Activated CD4-positive, CD25-positive, alpha-beta regulatory T cell treated with anti-CD3 and anti-CD28 coated beads, Interleukin-2, amount 50 U/mL, for 16 hours (primary cell): ENCODE results near the gene KLK2.

Source experiments
- DNase-seq: peaks from one replicate; pipeline ENCODE4 v3.0.0-alpha.2; 2020; ENCODE audit warnings: low read depth, low spot score

The KLK2 gene

DNA sequence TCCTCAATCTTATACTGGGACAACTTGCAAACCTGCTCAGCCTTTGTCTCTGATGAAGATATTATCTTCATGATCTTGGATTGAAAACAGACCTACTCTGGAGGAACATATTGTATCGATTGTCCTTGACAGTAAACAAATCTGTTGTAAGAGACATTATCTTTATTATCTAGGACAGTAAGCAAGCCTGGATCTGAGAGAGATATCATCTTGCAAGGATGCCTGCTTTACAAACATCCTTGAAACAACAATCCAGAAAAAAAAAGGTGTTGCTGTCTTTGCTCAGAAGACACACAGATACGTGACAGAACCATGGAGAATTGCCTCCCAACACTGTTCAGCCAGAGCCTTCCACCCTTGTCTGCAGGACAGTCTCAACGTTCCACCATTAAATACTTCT is 22.5 kb upstream of the KLK2 start:
- no peak for DNase-seq

DNA sequence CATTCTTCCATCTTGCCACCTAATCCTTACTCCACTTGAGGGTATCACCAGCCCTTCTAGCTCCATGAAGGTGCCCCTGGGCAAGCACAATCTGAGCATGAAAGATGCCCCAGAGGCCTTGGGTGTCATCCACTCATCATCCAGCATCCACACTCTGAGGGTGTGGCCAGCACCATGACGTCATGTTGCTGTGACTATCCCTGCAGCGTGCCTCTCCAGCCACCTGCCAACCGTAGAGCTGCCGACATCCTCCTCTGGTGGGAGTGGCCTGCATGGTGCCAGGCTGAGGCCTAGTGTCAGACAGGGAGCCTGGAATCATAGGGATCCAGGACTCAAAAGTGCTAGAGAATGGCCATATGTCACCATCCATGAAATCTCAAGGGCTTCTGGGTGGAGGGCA is 21.6 kb upstream of the KLK2 start:
- DNase-seq = no peak

DNA sequence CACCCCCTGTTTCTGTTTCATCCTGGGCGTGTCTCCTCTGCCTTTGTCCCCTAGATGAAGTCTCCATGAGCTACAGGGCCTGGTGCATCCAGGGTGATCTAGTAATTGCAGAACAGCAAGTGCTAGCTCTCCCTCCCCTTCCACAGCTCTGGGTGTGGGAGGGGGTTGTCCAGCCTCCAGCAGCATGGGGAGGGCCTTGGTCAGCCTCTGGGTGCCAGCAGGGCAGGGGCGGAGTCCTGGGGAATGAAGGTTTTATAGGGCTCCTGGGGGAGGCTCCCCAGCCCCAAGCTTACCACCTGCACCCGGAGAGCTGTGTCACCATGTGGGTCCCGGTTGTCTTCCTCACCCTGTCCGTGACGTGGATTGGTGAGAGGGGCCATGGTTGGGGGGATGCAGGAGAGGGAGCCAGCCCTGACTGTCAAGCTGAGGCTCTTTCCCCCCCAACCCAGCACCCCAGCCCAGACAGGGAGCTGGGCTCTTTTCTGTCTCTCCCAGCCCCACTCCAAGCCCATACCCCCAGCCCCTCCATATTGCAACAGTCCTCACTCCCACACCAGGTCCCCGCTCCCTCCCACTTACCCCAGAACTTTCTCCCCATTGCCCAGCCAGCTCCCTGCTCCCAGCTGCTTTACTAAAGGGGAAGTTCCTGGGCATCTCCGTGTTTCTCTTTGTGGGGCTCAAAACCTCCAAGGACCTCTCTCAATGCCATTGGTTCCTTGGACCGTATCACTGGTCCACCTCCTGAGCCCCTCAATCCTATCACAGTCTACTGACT is 18.4 kb upstream of the KLK2 start, which contains the start of gene KLK3:
Gene KLK3, plus strand, starts transcription at position 280 of the 775 bp plus-strand sequence. Its CDS starts 41 bp downstream, at position 321.
- no peak for DNase-seq

DNA sequence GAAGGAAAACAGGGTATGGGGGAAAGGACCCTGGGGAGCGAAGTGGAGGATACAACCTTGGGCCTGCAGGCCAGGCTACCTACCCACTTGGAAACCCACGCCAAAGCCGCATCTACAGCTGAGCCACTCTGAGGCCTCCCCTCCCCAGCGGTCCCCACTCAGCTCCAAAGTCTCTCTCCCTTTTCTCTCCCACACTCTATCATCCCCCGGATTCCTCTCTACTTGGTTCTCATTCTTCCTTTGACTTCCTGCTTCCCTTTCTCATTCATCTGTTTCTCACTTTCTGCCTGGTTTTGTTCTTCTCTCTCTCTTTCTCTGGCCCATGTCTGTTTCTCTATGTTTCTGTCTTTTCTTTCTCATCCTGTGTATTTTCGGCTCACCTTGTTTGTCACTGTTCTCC is 15.9 kb upstream of the KLK2 start:
- no peak for DNase-seq

DNA sequence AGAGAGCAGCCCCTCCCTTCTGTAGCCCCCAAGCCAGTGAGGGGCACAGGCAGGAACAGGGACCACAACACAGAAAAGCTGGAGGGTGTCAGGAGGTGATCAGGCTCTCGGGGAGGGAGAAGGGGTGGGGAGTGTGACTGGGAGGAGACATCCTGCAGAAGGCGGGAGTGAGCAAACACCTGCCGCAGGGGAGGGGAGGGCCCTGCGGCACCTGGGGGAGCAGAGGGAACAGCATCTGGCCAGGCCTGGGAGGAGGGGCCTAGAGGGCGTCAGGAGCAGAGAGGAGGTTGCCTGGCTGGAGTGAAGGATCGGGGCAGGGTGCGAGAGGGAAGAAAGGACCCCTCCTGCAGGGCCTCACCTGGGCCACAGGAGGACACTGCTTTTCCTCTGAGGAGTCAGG is 14.4 kb upstream of the KLK2 start:
- DNase-seq = no peak

DNA sequence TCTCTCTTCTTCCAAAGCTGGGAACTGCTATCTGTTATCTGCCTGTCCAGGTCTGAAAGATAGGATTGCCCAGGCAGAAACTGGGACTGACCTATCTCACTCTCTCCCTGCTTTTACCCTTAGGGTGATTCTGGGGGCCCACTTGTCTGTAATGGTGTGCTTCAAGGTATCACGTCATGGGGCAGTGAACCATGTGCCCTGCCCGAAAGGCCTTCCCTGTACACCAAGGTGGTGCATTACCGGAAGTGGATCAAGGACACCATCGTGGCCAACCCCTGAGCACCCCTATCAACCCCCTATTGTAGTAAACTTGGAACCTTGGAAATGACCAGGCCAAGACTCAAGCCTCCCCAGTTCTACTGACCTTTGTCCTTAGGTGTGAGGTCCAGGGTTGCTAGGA is 13.4 kb upstream of the KLK2 start:
- DNase-seq = no peak

DNA sequence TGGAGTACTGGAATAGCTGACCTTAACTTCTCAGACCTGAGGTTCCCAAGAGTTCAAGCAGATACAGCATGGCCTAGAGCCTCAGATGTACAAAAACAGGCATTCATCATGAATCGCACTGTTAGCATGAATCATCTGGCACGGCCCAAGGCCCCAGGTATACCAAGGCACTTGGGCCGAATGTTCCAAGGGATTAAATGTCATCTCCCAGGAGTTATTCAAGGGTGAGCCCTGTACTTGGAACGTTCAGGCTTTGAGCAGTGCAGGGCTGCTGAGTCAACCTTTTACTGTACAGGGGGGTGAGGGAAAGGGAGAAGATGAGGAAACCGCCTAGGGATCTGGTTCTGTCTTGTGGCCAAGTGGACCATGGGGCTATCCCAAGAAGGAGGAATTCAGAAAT is 12.2 kb upstream of the KLK2 start:
- no peak for DNase-seq

DNA sequence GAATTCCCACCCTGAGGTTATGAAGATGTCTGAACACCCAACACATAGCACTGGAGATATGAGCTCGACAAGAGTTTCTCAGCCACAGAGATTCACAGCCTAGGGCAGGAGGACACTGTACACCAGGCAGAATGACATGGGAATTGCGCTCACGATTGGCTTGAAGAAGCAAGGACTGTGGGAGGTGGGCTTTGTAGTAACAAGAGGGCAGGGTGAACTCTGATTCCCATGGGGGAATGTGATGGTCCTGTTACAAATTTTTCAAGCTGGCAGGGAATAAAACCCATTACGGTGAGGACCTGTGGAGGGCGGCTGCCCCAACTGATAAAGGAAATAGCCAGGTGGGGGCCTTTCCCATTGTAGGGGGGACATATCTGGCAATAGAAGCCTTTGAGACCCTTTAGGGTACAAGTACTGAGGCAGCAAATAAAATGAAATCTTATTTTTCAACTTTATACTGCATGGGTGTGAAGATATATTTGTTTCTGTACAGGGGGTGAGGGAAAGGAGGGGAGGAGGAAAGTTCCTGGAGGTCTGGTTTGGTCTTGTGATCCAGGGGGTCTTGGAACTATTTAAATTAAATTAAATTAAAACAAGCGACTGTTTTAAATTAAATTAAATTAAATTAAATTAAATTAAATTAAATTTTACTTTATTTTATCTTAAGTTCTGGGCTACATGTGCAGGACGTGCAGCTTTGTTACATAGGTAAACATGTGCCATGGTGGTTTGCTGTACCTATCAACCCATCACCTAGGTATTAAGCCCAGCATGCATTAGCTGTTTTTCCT is 11.5 kb upstream of the KLK2 start:
- no peak for DNase-seq

DNA sequence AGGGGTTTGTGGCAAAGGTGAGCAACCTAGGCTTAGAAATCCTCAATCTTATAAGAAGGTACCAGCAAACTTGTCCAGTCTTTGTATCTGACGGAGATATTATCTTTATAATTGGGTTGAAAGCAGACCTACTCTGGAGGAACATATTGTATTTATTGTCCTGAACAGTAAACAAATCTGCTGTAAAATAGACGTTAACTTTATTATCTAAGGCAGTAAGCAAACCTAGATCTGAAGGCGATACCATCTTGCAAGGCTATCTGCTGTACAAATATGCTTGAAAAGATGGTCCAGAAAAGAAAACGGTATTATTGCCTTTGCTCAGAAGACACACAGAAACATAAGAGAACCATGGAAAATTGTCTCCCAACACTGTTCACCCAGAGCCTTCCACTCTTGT is 3.8 kb upstream of the KLK2 start:
- no peak for DNase-seq

DNA sequence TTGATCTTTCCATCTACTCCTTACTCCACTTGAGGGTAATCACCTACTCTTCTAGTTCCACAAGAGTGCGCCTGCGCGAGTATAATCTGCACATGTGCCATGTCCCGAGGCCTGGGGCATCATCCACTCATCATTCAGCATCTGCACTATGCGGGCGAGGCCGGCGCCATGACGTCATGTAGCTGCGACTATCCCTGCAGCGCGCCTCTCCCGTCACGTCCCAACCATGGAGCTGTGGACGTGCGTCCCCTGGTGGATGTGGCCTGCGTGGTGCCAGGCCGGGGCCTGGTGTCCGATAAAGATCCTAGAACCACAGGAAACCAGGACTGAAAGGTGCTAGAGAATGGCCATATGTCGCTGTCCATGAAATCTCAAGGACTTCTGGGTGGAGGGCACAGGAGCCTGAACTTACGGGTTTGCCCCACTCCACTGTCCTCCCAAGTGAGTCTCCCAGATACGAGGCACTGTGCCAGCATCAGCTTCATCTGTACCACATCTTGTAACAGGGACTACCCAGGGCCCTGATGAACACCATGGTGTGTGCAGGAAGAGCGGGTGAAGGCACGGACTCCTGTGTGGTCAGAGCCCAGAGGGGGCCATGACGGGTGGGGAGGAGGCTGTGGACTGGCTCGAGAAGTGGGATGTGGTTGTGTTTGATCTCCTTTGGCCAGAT is 2.7 kb upstream of the KLK2 start:
- no peak for DNase-seq

DNA sequence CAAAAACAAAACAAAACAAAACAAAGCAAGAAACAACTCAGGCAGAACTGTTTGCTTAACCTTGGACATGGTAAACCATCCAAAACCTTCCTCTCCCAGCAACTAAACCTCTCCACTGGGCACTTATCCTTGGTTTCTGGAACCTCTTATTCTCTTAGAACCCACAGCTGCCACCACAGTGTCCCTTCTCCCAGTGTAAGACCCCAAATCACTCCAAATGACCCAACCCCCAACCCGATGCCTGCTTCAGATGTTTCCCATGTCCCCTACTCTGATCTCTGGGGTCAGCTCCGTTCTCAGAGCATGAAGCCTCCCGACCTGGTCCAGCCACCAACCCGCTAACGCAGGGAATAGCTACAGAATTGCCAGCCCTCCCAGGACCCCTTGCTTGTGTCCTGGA is 972 bp downstream of the KLK2 start:
- DNase-seq = no peak

DNA sequence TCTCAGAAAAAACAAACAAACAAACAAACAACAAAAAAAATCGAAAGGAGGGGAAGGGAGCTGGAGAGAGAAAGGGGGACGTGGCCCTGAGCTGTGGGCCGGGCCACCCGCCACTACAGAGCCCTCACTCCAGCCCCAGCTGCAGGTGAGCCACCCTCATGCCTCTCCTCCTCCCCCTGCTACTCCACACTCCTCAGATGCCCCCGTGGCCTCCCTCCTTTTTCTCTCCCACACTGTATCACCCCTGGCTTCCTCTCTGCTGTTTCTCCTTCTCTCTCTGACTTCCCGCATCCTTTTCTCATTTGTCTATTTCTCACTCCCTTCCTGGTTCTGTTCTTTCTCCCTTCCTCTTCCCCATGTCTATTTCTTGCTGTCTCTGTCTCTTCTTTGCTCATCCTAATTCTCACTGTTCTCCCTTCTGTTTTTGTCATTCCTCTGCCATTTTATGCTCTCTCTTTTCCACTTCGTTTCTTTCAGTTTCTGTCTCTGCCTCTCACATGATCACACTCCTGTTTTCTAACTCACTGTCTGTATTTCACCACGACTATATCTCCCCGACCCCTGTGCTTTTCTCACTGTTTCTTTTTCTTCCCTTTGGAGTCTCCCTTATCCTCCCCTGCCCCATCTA is 2.7 kb downstream of the KLK2 start:
- DNase-seq = no peak

DNA sequence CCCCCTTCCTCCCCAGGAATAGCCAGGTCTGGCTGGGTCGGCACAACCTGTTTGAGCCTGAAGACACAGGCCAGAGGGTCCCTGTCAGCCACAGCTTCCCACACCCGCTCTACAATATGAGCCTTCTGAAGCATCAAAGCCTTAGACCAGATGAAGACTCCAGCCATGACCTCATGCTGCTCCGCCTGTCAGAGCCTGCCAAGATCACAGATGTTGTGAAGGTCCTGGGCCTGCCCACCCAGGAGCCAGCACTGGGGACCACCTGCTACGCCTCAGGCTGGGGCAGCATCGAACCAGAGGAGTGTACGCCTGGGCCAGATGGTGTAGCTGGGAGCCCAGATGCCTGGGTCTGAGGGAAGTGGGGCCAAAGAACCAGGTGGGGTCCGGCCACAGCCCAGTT is 3.2 kb downstream of the KLK2 start:
- no peak for DNase-seq

DNA sequence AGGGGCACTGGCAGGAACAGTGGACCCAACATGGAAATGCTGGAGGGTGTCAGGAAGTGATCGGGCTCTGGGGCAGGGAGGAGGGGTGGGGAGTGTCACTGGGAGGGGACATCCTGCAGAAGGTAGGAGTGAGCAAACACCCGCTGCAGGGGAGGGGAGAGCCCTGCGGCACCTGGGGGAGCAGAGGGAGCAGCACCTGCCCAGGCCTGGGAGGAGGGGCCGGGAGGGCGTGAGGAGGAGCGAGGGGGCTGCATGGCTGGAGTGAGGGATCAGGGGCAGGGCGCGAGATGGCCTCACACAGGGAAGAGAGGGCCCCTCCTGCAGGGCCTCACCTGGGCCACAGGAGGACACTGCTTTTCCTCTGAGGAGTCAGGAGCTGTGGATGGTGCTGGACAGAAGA is 4.1 kb downstream of the KLK2 start:
- DNase-seq = no peak

DNA sequence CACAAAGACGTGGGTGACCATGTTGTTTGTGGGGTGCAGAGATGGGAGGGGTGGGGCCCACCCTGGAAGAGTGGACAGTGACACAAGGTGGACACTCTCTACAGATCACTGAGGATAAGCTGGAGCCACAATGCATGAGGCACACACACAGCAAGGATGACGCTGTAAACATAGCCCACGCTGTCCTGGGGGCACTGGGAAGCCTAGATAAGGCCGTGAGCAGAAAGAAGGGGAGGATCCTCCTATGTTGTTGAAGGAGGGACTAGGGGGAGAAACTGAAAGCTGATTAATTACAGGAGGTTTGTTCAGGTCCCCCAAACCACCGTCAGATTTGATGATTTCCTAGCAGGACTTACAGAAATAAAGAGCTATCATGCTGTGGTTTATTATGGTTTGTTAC is 5.6 kb downstream of the KLK2 start:
- no peak for DNase-seq

DNA sequence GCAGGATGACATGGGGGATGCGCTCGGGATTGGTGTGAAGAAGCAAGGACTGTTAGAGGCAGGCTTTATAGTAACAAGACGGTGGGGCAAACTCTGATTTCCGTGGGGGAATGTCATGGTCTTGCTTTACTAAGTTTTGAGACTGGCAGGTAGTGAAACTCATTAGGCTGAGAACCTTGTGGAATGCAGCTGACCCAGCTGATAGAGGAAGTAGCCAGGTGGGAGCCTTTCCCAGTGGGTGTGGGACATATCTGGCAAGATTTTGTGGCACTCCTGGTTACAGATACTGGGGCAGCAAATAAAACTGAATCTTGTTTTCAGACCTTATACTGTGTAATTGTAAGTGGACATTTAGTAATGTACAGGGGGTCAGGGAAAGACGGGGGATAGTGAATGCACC is 7.0 kb downstream of the KLK2 start:
- DNase-seq = no peak

DNA sequence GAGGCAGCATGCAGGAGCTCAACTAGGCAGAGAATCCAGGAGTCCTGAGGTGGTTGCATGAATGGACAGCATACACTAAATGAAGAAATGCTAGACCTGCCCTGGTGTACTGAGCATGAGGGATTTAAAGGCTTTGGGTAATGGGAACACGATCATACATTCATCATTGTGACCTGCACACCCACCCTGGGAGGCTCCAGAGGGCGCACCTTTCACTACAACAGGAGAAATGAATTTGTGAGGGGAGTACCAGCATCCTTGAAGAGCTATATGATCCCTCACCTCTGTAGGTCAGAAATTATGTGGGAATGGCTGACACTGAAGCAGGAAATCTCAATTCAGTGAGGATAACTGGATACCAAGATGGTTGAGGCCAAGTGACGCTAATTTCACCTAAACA is 8.9 kb downstream of the KLK2 start:
- DNase-seq = no peak

DNA sequence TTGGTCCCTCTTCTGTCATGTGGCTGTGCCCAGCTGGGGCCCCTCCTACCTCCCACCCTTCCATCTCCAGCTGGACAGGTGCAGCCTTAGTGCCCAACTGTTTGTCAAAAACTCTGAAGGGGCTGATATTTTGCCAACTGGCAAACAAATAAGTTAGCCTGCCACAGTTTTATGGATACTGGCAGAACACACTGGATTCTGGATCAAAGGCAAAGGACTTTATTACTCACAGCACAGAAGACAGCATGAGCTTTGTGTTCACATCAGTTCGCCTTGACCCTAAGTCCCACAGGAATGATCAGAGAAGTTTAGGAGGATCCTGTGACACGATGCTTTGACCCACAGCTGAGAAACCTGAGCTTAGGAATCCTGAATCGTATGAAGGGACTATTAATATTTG is 16.4 kb downstream of the KLK2 start:
- DNase-seq = no peak

DNA sequence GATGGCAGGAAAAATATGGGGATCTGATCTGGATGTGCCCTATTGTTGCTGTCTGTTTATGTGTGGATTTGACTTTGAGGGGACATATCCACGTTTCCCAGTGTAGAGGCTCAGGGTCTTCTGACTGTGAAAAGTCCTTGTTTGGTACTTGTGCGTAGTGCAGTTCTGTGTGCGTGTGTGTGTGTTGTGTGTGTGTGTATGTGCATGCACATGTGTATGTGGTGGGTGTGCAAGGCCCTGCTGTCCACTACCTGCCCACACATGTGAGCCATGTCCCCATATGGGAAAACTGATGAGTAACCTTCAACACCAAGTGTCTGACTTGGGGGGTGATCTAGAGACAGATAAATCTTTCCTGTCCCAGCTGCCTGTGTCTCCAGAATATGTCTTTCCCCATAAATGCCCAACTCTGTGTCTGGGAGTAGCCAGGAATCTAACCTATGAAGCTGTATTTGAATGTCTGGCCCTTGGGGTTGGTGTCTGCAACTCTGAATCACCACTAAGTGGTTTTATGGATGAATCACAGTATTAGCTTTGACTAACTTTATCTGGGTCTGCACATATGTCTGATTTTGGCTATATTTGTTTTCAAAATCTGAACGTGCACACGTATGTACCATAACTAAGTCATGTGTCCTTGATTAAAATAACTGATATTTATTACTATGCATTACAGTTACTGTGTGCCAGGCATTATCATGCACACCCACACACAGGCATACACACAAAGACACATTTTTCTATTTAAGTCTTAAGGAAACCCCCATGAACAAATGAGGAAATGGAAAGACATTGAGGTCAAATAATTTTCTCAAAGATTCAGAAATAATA is 17.4 kb downstream of the KLK2 start:
- no peak for DNase-seq

DNA sequence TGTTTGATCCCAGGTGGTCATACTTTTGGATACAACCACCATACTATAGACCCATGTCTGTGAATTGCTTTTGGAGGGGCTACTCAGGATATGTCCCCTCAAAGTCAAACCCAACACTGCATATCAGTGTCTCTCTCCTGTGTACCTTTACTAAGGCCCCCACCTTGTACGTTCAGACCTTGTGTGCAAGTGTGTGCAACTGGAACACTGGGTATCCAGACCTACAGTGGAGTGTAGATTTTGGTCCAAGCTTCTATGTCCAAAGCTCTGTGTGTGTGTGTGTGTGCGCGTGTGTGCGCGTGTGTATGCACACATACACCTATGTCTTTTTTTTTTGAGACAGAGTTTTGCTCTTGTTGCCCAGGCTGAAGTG is 18.0 kb downstream of the KLK2 start:
- DNase-seq = no peak

DNA sequence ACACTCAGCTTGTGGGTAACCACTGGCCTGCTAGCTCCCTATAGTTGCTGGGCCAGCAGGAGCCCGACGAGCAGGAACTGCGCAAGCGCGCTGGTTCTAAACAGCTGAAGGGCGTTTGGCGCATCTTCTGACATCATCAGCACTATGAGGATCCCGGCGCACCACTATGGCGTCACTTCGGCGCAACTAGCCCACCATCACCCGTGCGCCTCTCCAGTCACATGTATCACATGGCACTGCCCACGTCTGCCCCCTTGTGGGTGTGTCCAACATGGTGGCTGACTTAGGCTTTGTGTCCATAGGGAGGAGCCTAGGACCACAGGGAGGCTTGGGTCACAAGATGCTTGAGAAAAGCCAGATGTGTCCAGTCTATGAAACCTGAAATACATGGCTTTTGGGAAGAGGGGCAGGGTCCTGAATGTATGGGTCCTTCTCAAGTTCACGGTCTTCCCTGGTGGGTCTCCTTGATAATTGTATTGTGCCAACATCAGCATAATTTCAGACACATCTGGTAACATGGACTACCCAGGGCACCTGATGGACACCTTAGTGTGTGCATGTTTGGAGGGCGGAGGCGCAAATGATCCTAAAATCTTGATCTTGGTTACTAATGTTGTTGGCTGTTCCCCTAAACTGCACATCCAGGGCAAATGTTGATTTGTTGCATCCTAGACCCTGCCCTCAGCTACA is 20.0 kb downstream of the KLK2 start:
- no peak for DNase-seq
